ENCODE results near the gene RPTOR. TPM values are rescaled to one million over a fixed set of nuclear protein-coding genes. Genes with fewer than 3 reads are reported as not detected.
"Not testable (repeated sequence)": the region's sequence is repeated elsewhere in the genome, so short reads cannot be mapped to it uniquely, and the experiment has no call there.

Gene RPTOR
- total RNA-seq, 2 experiments from 2014 or later = 53.1 to 54.0 TPM

- Mint-ChIP-seq H3K4me1 (ENCODE audit: low read depth) (peaks cover 52% of the 10 kb centered on the region), H3K36me3 (ENCODE audit: low read depth) (peaks cover 30% of the 10 kb centered on the region), H3K27ac (peak overlapping the region; percentile 67), H3K27me3 (ENCODE audit: low read depth) (no peaks in the 10 kb centered on the region), H3K4me3 (no peak overlapping the region), H3K9me3 (ENCODE audit: insufficient read depth) (peaks cover 5% of the 10 kb centered on the region)
- ChIA-PET POLR2A (interaction anchor here (1.6 kb wide), 1 partner anchor 25 kb away, joined by 4 read pairs; no protein-coding TSS in a partner anchor), CTCF (interaction anchor here (1.4 kb wide), 1 partner anchor 22 kb away, joined by 3 read pairs; no protein-coding TSS in a partner anchor)
- no peak for DNase-seq
- ATAC-seq = no peak
These were observed 151.3 kb downstream of the RPTOR start for GRCh38 chr17:80695979-80696378.

GRCh38 chr17:80696456-80696855, 151.8 kb downstream of the RPTOR start:
- H3K27ac Mint-ChIP-seq = no peak overlapping the region
- ATAC-seq (no peak), DNase-seq (no peak)
- CTCF ChIA-PET = interaction anchor here (1.4 kb wide), 1 partner anchor 22 kb away, joined by 3 read pairs; no protein-coding TSS in a partner anchor
- peaks cover 5% of the 10 kb centered on the region for H3K9me3 Mint-ChIP-seq (ENCODE audit: insufficient read depth)
- no peaks in the 10 kb centered on the region for H3K27me3 Mint-ChIP-seq (ENCODE audit: low read depth)
- peaks cover 49% of the 10 kb centered on the region for H3K4me1 Mint-ChIP-seq (ENCODE audit: low read depth)
- H3K4me3 Mint-ChIP-seq = no peak overlapping the region
- POLR2A ChIA-PET = interaction anchor here (1.6 kb wide), 1 partner anchor 25 kb away, joined by 4 read pairs; no protein-coding TSS in a partner anchor
- peaks cover 28% of the 10 kb centered on the region for H3K36me3 Mint-ChIP-seq (ENCODE audit: low read depth)

GRCh38 chr17:80696964-80697363, 152.3 kb downstream of the RPTOR start:
- no peak overlapping the region for H3K4me3 Mint-ChIP-seq
- ChIA-PET CTCF (interaction anchor here (1.4 kb wide), 1 partner anchor 21 kb away, joined by 3 read pairs; no protein-coding TSS in a partner anchor), POLR2A (interaction anchor here (1.6 kb wide), 1 partner anchor 24 kb away, joined by 4 read pairs; no protein-coding TSS in a partner anchor)
- H3K27ac Mint-ChIP-seq = peak overlapping the region; percentile 26
- H3K4me1 Mint-ChIP-seq (ENCODE audit: low read depth) = peaks cover 50% of the 10 kb centered on the region
- H3K27me3 Mint-ChIP-seq (ENCODE audit: low read depth) = no peaks in the 10 kb centered on the region
- peaks cover 8% of the 10 kb centered on the region for H3K9me3 Mint-ChIP-seq (ENCODE audit: insufficient read depth)
- peaks cover 27% of the 10 kb centered on the region for H3K36me3 Mint-ChIP-seq (ENCODE audit: low read depth)
- DNase-seq (no peak), ATAC-seq (no peak)

DNA sequence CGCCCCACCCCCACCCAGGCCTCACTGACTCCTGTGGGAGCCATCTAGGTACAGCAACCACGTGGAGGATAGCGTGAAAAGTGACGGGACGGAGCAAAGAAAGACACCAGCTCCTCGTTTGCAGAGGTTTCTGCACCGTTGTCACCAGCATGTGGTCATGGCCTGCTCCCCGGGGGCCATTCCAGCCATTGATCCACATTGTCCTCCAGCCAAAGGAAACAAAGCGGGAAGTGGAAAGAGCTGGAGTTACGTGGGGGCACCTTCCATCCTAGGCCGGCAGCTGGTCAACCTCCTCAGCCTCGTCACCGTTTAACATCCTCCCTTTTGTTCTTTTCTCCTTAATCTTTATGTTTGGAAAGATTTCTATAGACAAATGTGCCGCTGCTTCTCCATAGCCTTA, 153.7 kb downstream of the RPTOR start:
- Mint-ChIP-seq H3K27me3 (ENCODE audit: low read depth) (no peaks in the 10 kb centered on the region), H3K27ac (no peak overlapping the region), H3K4me1 (ENCODE audit: low read depth) (peaks cover 63% of the 10 kb centered on the region), H3K4me3 (no peak overlapping the region), H3K9me3 (ENCODE audit: insufficient read depth) (peaks cover 21% of the 10 kb centered on the region), H3K36me3 (ENCODE audit: low read depth) (peaks cover 40% of the 10 kb centered on the region)
- ATAC-seq (no peak), DNase-seq (no peak)
- CTCF ChIA-PET = no interaction called here
- POLR2A ChIA-PET = no interaction called here

- H3K4me3 Mint-ChIP-seq; ATAC-seq; CTCF ChIA-PET; POLR2A ChIA-PET; H3K27me3 Mint-ChIP-seq (ENCODE audit: low read depth); DNase-seq: not testable (repeated sequence)
- Mint-ChIP-seq H3K4me1 (ENCODE audit: low read depth) (peaks cover 72% of the 10 kb centered on the region), H3K36me3 (ENCODE audit: low read depth) (peaks cover 48% of the 10 kb centered on the region), H3K27ac (peak overlapping the region; percentile 20), H3K9me3 (ENCODE audit: insufficient read depth) (peaks cover 26% of the 10 kb centered on the region)
These were observed 154.6 kb downstream of the RPTOR start for GRCh38 chr17:80699205-80699604.

DNA sequence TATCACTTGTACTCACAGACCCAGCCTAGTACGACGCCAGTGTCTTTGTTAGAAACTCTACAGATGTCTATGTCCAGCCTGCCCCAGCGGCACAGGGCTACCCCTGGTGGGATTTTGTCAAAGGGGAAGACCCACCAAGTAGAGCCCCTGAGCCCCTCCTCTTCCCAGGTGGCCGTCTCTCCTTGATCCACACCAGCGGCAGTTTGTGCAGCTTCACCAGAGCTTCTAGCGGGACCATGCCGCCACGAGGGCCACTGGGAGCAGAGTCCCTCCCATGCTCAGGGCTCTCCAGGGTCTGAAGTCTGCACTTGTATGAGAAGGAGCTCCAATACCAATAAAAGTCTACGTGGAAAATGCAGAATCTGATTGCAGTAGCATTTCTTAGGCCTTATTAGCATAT, 157.1 kb downstream of the RPTOR start:
- peaks cover 55% of the 10 kb centered on the region for H3K36me3 Mint-ChIP-seq (ENCODE audit: low read depth)

GRCh38 chr17:80702315-80703141, 157.9 kb downstream of the RPTOR start:
- Mint-ChIP-seq H3K4me3 (no peak overlapping the region), H3K4me1 (ENCODE audit: low read depth) (peaks cover 71% of the 10 kb centered on the region)
- POLR2A ChIA-PET = interaction anchor here (0.8 to 1.3 kb wide), 3 partner anchors 16 to 30 kb away, joined by 3 to 6 read pairs (median 4); no protein-coding TSS in a partner anchor

More for the DNA sequence above, 157.1 kb downstream of the RPTOR start:
- DNase-seq = no peak
- Mint-ChIP-seq H3K9me3 (ENCODE audit: insufficient read depth) (peaks cover 28% of the 10 kb centered on the region), H3K27ac (no peak overlapping the region), H3K27me3 (ENCODE audit: low read depth) (no peaks in the 10 kb centered on the region), H3K4me3 (no peak overlapping the region), H3K4me1 (ENCODE audit: low read depth) (peaks cover 73% of the 10 kb centered on the region)
- CTCF ChIA-PET = no interaction called here
- POLR2A ChIA-PET = no interaction called here
- no peak for ATAC-seq

DNA sequence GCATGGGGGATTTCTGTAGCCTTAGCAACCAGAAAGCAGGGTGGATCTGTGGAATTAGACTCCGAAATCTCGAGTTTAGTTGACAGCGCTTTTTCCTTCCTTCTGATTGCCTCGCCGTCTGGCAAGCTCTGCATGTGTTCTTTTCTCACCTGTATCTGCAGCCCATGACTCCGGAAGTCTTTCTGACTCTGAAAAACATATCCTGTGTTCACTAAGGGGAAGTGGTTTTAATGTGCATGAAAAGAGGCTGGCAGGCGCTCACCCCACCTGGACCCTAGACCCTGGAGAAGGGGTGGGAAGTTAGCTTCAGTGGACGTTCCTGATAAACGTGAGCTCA, 158.5 kb downstream of the RPTOR start:
- ChIA-PET CTCF (interaction anchor here (1.2 to 1.7 kb wide), 5 partner anchors 12 to 127 kb away, joined by 3 to 5 read pairs (median 3); no protein-coding TSS in a partner anchor), POLR2A (interaction anchor here (0.8 to 1.3 kb wide), 5 partner anchors 10 to 60 kb away, joined by 3 to 6 read pairs (median 3); no protein-coding TSS in a partner anchor)
- ATAC-seq (peak; percentile 74), DNase-seq (peak; percentile 64)
- peak overlapping the region; percentile 94 for H3K27ac Mint-ChIP-seq
- peaks cover 72% of the 10 kb centered on the region for H3K4me1 Mint-ChIP-seq (ENCODE audit: low read depth)
- peaks cover 52% of the 10 kb centered on the region for H3K36me3 Mint-ChIP-seq (ENCODE audit: low read depth)
- H3K4me3 Mint-ChIP-seq = peak overlapping the region; percentile 48
- peaks cover 28% of the 10 kb centered on the region for H3K9me3 Mint-ChIP-seq (ENCODE audit: insufficient read depth)
- H3K27me3 Mint-ChIP-seq (ENCODE audit: low read depth) = no peaks in the 10 kb centered on the region

More at GRCh38 chr17:80702315-80703141, 157.9 kb downstream of the RPTOR start:
- H3K36me3 Mint-ChIP-seq (ENCODE audit: low read depth) = peaks cover 51% of the 10 kb centered on the region
- peaks cover 28% of the 10 kb centered on the region for H3K9me3 Mint-ChIP-seq (ENCODE audit: insufficient read depth)
- CTCF ChIA-PET = interaction anchor here (1.2 to 1.6 kb wide), 2 partner anchors 12 to 70 kb away, joined by 3 read pairs; no protein-coding TSS in a partner anchor
- DNase-seq (no peak), ATAC-seq (no peak)
- H3K27me3 Mint-ChIP-seq (ENCODE audit: low read depth) = no peaks in the 10 kb centered on the region
- peak overlapping the region; percentile 94 for H3K27ac Mint-ChIP-seq

- no peaks in the 10 kb centered on the region for H3K27me3 Mint-ChIP-seq (ENCODE audit: low read depth)
- H3K4me1 Mint-ChIP-seq (ENCODE audit: low read depth) = peaks cover 82% of the 10 kb centered on the region
- POLR2A ChIA-PET = interaction anchor here (0.8 to 1.2 kb wide), 3 partner anchors 14 to 249 kb away, joined by 3 read pairs; no protein-coding TSS in a partner anchor
- no peak for DNase-seq
- H3K36me3 Mint-ChIP-seq (ENCODE audit: low read depth) = peaks cover 63% of the 10 kb centered on the region
- H3K4me3 Mint-ChIP-seq = no peak overlapping the region
- peak overlapping the region; percentile 94 for H3K27ac Mint-ChIP-seq
- ATAC-seq = no peak
- H3K9me3 Mint-ChIP-seq (ENCODE audit: insufficient read depth) = peaks cover 28% of the 10 kb centered on the region
- CTCF ChIA-PET = interaction anchor here (0.9 to 1.7 kb wide), 5 partner anchors 13 to 129 kb away, joined by 3 to 5 read pairs (median 4); no protein-coding TSS in a partner anchor
These were observed 159.8 kb downstream of the RPTOR start for GRCh38 chr17:80704381-80704819.

DNA sequence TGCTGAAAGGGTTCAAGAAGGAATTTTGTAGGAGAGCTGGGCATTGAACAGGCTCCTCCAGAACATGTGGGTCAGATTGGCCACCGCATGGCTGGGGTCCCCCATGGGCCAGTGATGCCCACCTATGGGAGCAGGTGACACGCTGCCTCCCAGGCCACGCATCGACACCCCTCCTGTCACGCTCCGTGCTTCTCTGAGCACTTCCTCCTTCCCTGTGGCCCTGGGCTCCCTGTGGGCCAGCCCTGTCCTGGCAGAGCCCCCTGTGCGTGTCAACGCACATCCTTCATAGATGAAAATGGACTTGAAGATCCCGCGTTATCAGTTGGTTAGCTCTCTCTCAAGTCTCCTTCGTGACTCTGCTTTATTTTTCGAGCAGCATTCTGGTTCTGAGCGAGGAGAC, 160.3 kb downstream of the RPTOR start:
- H3K27me3 Mint-ChIP-seq (ENCODE audit: low read depth) = no peaks in the 10 kb centered on the region
- H3K36me3 Mint-ChIP-seq (ENCODE audit: low read depth) = peaks cover 66% of the 10 kb centered on the region
- no peak for ATAC-seq
- no peak for DNase-seq
- peaks cover 26% of the 10 kb centered on the region for H3K9me3 Mint-ChIP-seq (ENCODE audit: insufficient read depth)
- peaks cover 86% of the 10 kb centered on the region for H3K4me1 Mint-ChIP-seq (ENCODE audit: low read depth)
- H3K4me3 Mint-ChIP-seq = no peak overlapping the region
- no peak overlapping the region for H3K27ac Mint-ChIP-seq
- ChIA-PET CTCF (interaction anchor here (1.6 to 1.7 kb wide), 2 partner anchors 16 to 37 kb away, joined by 4 read pairs; no protein-coding TSS in a partner anchor), POLR2A (interaction anchor here (0.8 to 1.1 kb wide), 2 partner anchors 14 to 250 kb away, joined by 3 read pairs; no protein-coding TSS in a partner anchor)

DNA sequence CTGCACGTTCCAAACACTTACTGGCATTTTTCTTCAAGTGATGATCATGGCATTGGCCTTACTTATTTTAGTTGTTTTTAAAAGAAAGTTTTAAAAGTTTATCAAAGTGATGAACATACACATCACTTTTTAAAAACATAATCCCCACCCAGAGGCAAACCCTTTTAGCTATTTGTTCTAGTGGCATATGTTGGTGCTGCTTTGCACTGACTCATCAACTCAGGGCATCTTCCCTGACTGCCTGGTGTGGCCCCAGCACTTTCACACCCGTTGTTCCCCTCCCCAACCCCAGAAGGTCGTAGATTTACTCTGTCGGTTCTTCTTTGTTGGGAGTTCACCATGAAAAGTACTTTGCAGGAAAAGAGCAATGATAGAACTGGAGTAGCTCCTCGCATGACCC, 161.3 kb downstream of the RPTOR start:
- H3K36me3 Mint-ChIP-seq (ENCODE audit: low read depth) = peaks cover 65% of the 10 kb centered on the region
- H3K4me3 Mint-ChIP-seq = no peak overlapping the region
- CTCF ChIA-PET = no interaction called here
- DNase-seq = no peak
- peaks cover 23% of the 10 kb centered on the region for H3K9me3 Mint-ChIP-seq (ENCODE audit: insufficient read depth)
- no peak for ATAC-seq
- POLR2A ChIA-PET = no interaction called here
- peak overlapping the region; percentile 66 for H3K27ac Mint-ChIP-seq
- no peaks in the 10 kb centered on the region for H3K27me3 Mint-ChIP-seq (ENCODE audit: low read depth)
- peaks cover 90% of the 10 kb centered on the region for H3K4me1 Mint-ChIP-seq (ENCODE audit: low read depth)

Measured in activated CD8-positive, alpha-beta T cell treated with anti-CD3 and anti-CD28 coated beads, Interleukin-2, amount 10 ng/mL, durations not matched to agents 7 days and 5 days (primary cell).